CD8-positive, alpha-beta memory T cell (primary cell): Measurements from ENCODE around the gene PREX1. TPM values are rescaled to one million over a fixed set of nuclear protein-coding genes. Genes with fewer than 3 reads are reported as not detected.
"Not testable (repeated sequence)": the region's sequence is repeated elsewhere in the genome, so short reads cannot be mapped to it uniquely, and the experiment has no call there.

Experiments used
- CTCF ChIA-PET: fragments of 350-600 bp; sonication (Branson Sonifier 250); formaldehyde crosslinking; loops from one replicate; lab custom pipeline; 2021; ENCODE audit warnings: antibody characterized with exemption; lab: Charles Lee
- POLR2A ChIA-PET: fragments of 350-600 bp; sonication (Branson Sonifier 250); formaldehyde crosslinking; loops from one replicate; lab custom pipeline; 2021; ENCODE audit warnings: antibody characterized with exemption; lab: Charles Lee
- DNase-seq, 5 donors: peaks; one replicate each; pipeline versions ENCODE4 v3.0.0 to v3.0.0-alpha.2; 2020 to 2022; ENCODE audit warnings: mixed read lengths in 1 of 5
- H3K27ac ChIP-seq: one replicate; pipeline ENCODE4 v1.7.0; 2013; ENCODE audit warnings: low read depth, mild to moderate bottlenecking, low read length, moderate library complexity
- H3K27me3 ChIP-seq: 2 replicates; pipeline ENCODE4 v1.7.0; 2013; ENCODE audit warnings: low read length, mild to moderate bottlenecking; ENCODE audit not compliant: insufficient read depth, poor library complexity, severe bottlenecking
- H3K36me3 ChIP-seq: 2 replicates; pipeline ENCODE4 v1.7.0; 2013; ENCODE audit warnings: mild to moderate bottlenecking, low read length, moderate library complexity; ENCODE audit not compliant: insufficient read depth
- H3K4me1 ChIP-seq: 2 replicates; pipeline ENCODE4 v1.7.0; 2013; ENCODE audit warnings: mild to moderate bottlenecking, low read length, moderate library complexity; ENCODE audit not compliant: insufficient read depth
- H3K4me3 ChIP-seq: 2 replicates; pipeline ENCODE4 v1.7.0; 2013; ENCODE audit warnings: mild to moderate bottlenecking, low read length
- H3K9me3 ChIP-seq: 2 replicates; pipeline ENCODE4 v1.7.0; 2013; ENCODE audit warnings: mild to moderate bottlenecking, low read length
- H3K27ac Mint-ChIP-seq, 8 donors: one replicate each; pipeline ENCODE4 v1.8.0; 2020 to 2021; ENCODE audit warnings: mixed read lengths in 8 of 8, mild to moderate bottlenecking in 6 of 8, inconsistent platforms in 3 of 8, moderate library complexity in 3 of 8
- H3K27me3 Mint-ChIP-seq, 2 donors: one replicate each; pipeline ENCODE4 v1.8.0; 2020 to 2021; ENCODE audit warnings: mixed read lengths in 2 of 2, mild to moderate bottlenecking in 1 of 2, moderate library complexity in 1 of 2
- H3K36me3 Mint-ChIP-seq, 3 donors: one replicate each; pipeline ENCODE4 v1.8.0; 2020 to 2021; ENCODE audit warnings: mixed read lengths in 3 of 3, inconsistent platforms in 1 of 3, mild to moderate bottlenecking in 1 of 3
- H3K4me1 Mint-ChIP-seq, 3 donors: one replicate each; pipeline ENCODE4 v1.8.0; 2020 to 2021; ENCODE audit warnings: mixed read lengths in 3 of 3, inconsistent platforms in 1 of 3, mild to moderate bottlenecking in 1 of 3
- H3K4me3 Mint-ChIP-seq, 7 donors: one replicate each; pipeline ENCODE4 v1.8.0; 2020 to 2021; ENCODE audit warnings: mixed read lengths in 7 of 7, mild to moderate bottlenecking in 6 of 7, moderate library complexity in 4 of 7, inconsistent platforms in 2 of 7
- H3K9me3 Mint-ChIP-seq, 5 donors: one replicate each; pipeline ENCODE4 v1.8.0; 2020 to 2022; ENCODE audit warnings: mixed read lengths in 5 of 5, mild to moderate bottlenecking in 3 of 5, moderate library complexity in 2 of 5, inconsistent platforms in 1 of 5
- polyA plus RNA-seq: library from polyadenylated mRNA; unstranded; fragments of 300-500 nt; fragmentation: Illumina TruSeq; gene quantifications from one replicate; pipeline ENCODE4 v1.2.3, GENCODE V29; 2021
- total RNA-seq, 2 experiments: library from RNA; stranded (reverse); gene quantifications; one replicate each; pipeline ENCODE4 v1.2.3, GENCODE V29; 2021

PREX1 gene
- total and polyA plus RNA-seq, 3 experiments from 2014 or later: 89.5 to 90.5 (median 90.0) TPM

GRCh38 chr20:48603819-48604405 lies 223.9 kb downstream of the PREX1 start:
- peak in 1 of 5 donors; percentile 36 for DNase-seq
- H3K9me3 ChIP-seq: no peaks in the 10 kb centered on the region
- H3K4me3 ChIP-seq: no peak overlapping the region
- no peak overlapping the region for H3K27ac ChIP-seq
- ChIA-PET POLR2A (no interaction called here), CTCF (no interaction called here)
- Mint-ChIP-seq H3K27me3 (peaks cover 0 to 2% of the 10 kb centered on the region in 2 donors), H3K4me1 (no peaks in the 10 kb centered on the region), H3K4me3 (no peak overlapping the region), H3K36me3 (no peaks in the 10 kb centered on the region), H3K27ac (no peak overlapping the region), H3K9me3 (no peaks in the 10 kb centered on the region)
- H3K4me1 ChIP-seq: no peaks in the 10 kb centered on the region
- no peaks in the 10 kb centered on the region for H3K36me3 ChIP-seq
- no peaks in the 10 kb centered on the region for H3K27me3 ChIP-seq

GRCh38 chr20:48603116-48603818 lies 224.5 kb downstream of the PREX1 start:
- Histone ChIP-seq H3K4me1 (no peaks in the 10 kb centered on the region), H3K4me3 (no peak overlapping the region), H3K36me3 (no peaks in the 10 kb centered on the region), H3K27me3 (no peaks in the 10 kb centered on the region), H3K9me3 (no peaks in the 10 kb centered on the region), H3K27ac (no peak overlapping the region)
- peaks cover 2 to 3% of the 10 kb centered on the region in 2 donors for H3K27me3 Mint-ChIP-seq
- H3K9me3 Mint-ChIP-seq: no peaks in the 10 kb centered on the region
- H3K4me1 Mint-ChIP-seq: no peaks in the 10 kb centered on the region
- CTCF ChIA-PET: no interaction called here
- POLR2A ChIA-PET: no interaction called here
- DNase-seq: no peak
- H3K4me3 Mint-ChIP-seq: no peak overlapping the region
- no peaks in the 10 kb centered on the region for H3K36me3 Mint-ChIP-seq
- H3K27ac Mint-ChIP-seq: no peak overlapping the region

GRCh38 chr20:48601798-48602197 lies 226.0 kb downstream of the PREX1 start:
- DNase-seq: peak in 1 of 5 donors; percentile 16
- Mint-ChIP-seq H3K27me3 (peaks cover 6 to 9% of the 10 kb centered on the region in 2 donors), H3K36me3 (no peaks in the 10 kb centered on the region), H3K4me1 (no peaks in the 10 kb centered on the region), H3K27ac (no peak overlapping the region), H3K4me3 (no peak overlapping the region), H3K9me3 (no peaks in the 10 kb centered on the region)
- H3K4me1 ChIP-seq: no peaks in the 10 kb centered on the region
- H3K36me3 ChIP-seq: no peaks in the 10 kb centered on the region
- H3K27me3 ChIP-seq: no peaks in the 10 kb centered on the region
- no peak overlapping the region for H3K4me3 ChIP-seq
- ChIA-PET POLR2A (no interaction called here), CTCF (no interaction called here)
- H3K9me3 ChIP-seq: no peaks in the 10 kb centered on the region
- H3K27ac ChIP-seq: no peak overlapping the region

- Histone ChIP-seq H3K36me3 (no peaks in the 10 kb centered on the region), H3K27ac (no peak overlapping the region), H3K9me3 (no peaks in the 10 kb centered on the region), H3K27me3 (no peaks in the 10 kb centered on the region), H3K4me1 (no peaks in the 10 kb centered on the region), H3K4me3 (no peak overlapping the region)
- H3K27ac Mint-ChIP-seq: no peak overlapping the region
- no peaks in the 10 kb centered on the region for H3K36me3 Mint-ChIP-seq
- ChIA-PET POLR2A (no interaction called here), CTCF (no interaction called here)
- H3K4me3 Mint-ChIP-seq: no peak overlapping the region
- peaks cover 9% of the 10 kb centered on the region in 2 donors for H3K27me3 Mint-ChIP-seq
- no peaks in the 10 kb centered on the region for H3K4me1 Mint-ChIP-seq
- peaks cover 0 to 3% (median 0%) of the 10 kb centered on the region in 5 donors for H3K9me3 Mint-ChIP-seq
- DNase-seq: peak in 1 of 5 donors; percentile 19
These were observed 227.3 kb downstream of the PREX1 start for GRCh38 chr20:48600470-48600945.

GRCh38 chr20:48599748-48600469 lies 227.9 kb downstream of the PREX1 start:
- H3K27ac ChIP-seq: no peak overlapping the region
- no peak overlapping the region for H3K4me3 Mint-ChIP-seq
- POLR2A ChIA-PET: no interaction called here
- H3K27ac Mint-ChIP-seq: peak overlapping the region in 1 of 8 donors; percentile 84
- DNase-seq: no peak
- H3K4me1 Mint-ChIP-seq: no peaks in the 10 kb centered on the region
- no peaks in the 10 kb centered on the region for H3K36me3 Mint-ChIP-seq
- no peaks in the 10 kb centered on the region for H3K36me3 ChIP-seq
- H3K27me3 Mint-ChIP-seq: peaks cover 9 to 11% of the 10 kb centered on the region in 2 donors
- no peaks in the 10 kb centered on the region for H3K27me3 ChIP-seq
- H3K4me3 ChIP-seq: no peak overlapping the region
- H3K9me3 Mint-ChIP-seq: peaks cover 0 to 3% (median 0%) of the 10 kb centered on the region in 5 donors
- H3K4me1 ChIP-seq: no peaks in the 10 kb centered on the region
- H3K9me3 ChIP-seq: no peaks in the 10 kb centered on the region
- CTCF ChIA-PET: no interaction called here

GRCh38 chr20:48599106-48599747 lies 228.6 kb downstream of the PREX1 start:
- ChIA-PET POLR2A (no interaction called here), CTCF (no interaction called here)
- Histone ChIP-seq H3K4me1 (no peaks in the 10 kb centered on the region), H3K27ac (no peak overlapping the region), H3K36me3 (no peaks in the 10 kb centered on the region), H3K4me3 (no peak overlapping the region), H3K9me3 (no peaks in the 10 kb centered on the region), H3K27me3 (no peaks in the 10 kb centered on the region)
- Mint-ChIP-seq H3K27ac (peak overlapping the region in 1 of 8 donors; percentile 84), H3K4me1 (no peaks in the 10 kb centered on the region), H3K27me3 (peaks cover 9 to 11% of the 10 kb centered on the region in 2 donors), H3K9me3 (peaks cover 0 to 3% (median 0%) of the 10 kb centered on the region in 5 donors), H3K36me3 (no peaks in the 10 kb centered on the region), H3K4me3 (no peak overlapping the region)
- DNase-seq: no peak

GRCh38 chr20:48598303-48598941 lies 229.4 kb downstream of the PREX1 start:
- H3K9me3 Mint-ChIP-seq, POLR2A ChIA-PET, H3K27ac ChIP-seq, DNase-seq, H3K36me3 ChIP-seq, H3K4me1 ChIP-seq, H3K4me1 Mint-ChIP-seq, CTCF ChIA-PET, H3K36me3 Mint-ChIP-seq, H3K4me3 ChIP-seq, H3K27me3 ChIP-seq, H3K4me3 Mint-ChIP-seq, H3K9me3 ChIP-seq: not testable (repeated sequence)
- Mint-ChIP-seq H3K27me3 (peaks cover 9 to 11% of the 10 kb centered on the region in 2 donors), H3K27ac (peak overlapping the region in 1 of 8 donors; percentile 4)
